H9 (cell line): ENCODE measurements around the gene LCNL1. TPM values are rescaled to one million over a fixed set of nuclear protein-coding genes. Genes with fewer than 3 reads are reported as not detected.

Experiments used
- DNase-seq: peaks from one replicate; pipeline ENCODE4 v3.0.0-alpha.2; 2017
- H2AFZ ChIP-seq: one replicate; pipeline ENCODE4 v1.6.1; 2013; ENCODE audit warnings: mild to moderate bottlenecking, low read length, control low read depth, moderate library complexity
- H2AK5ac ChIP-seq: 2 replicates; pipeline ENCODE4 v1.6.1; 2013; ENCODE audit warnings: low read length, control low read depth, mixed read lengths; ENCODE audit not compliant: insufficient read length
- H2BK120ac ChIP-seq: one replicate; pipeline ENCODE4 v1.6.1; 2013; ENCODE audit warnings: low read depth, mild to moderate bottlenecking, low read length, control low read depth, inconsistent platforms; ENCODE audit not compliant: poor library complexity, severe bottlenecking
- H2BK12ac ChIP-seq: 2 replicates; pipeline ENCODE4 v1.6.1; 2013; ENCODE audit warnings: low read length, control low read depth, mixed read lengths, low read depth; ENCODE audit not compliant: insufficient read length
- H2BK15ac ChIP-seq: 2 replicates; pipeline ENCODE4 v1.6.1; 2013; ENCODE audit warnings: low read depth, low read length, control low read depth
- H2BK20ac ChIP-seq: one replicate; pipeline ENCODE4 v1.6.1; 2013; ENCODE audit warnings: low read depth, mild to moderate bottlenecking, low read length, control low read depth, inconsistent platforms; ENCODE audit not compliant: poor library complexity, severe bottlenecking
- H2BK5ac ChIP-seq: 2 replicates; pipeline ENCODE4 v1.6.1; 2013; ENCODE audit warnings: low read length, control low read depth, mixed read lengths; ENCODE audit not compliant: insufficient read length
- H3K14ac ChIP-seq: 2 replicates; pipeline ENCODE4 v1.6.1; 2013; ENCODE audit warnings: low read length, control low read depth; ENCODE audit not compliant: insufficient read depth
- H3K18ac ChIP-seq: 2 replicates; pipeline ENCODE4 v1.6.1; 2013; ENCODE audit warnings: low read depth, mild to moderate bottlenecking, mixed read lengths, low read length, control low read depth; ENCODE audit not compliant: insufficient read length
- H3K23ac ChIP-seq: 2 replicates; pipeline ENCODE4 v1.6.1; 2013; ENCODE audit warnings: low read length, control low read depth, mixed read lengths, low read depth; ENCODE audit not compliant: insufficient read length
- H3K23me2 ChIP-seq: 2 replicates; pipeline ENCODE4 v1.6.1; 2013; ENCODE audit warnings: low read depth, mild to moderate bottlenecking, mixed read lengths, low read length, control low read depth; ENCODE audit not compliant: insufficient read length, poor library complexity, severe bottlenecking
- H3K27ac ChIP-seq: 2 replicates; pipeline ENCODE4 v1.5.1; 2013; ENCODE audit warnings: low read length, control low read depth, mixed read lengths, low read depth; ENCODE audit not compliant: insufficient read length
- H3K27me3 ChIP-seq: 2 replicates; pipeline ENCODE4 v1.6.1; 2013; ENCODE audit warnings: low read length, control low read depth, inconsistent platforms; ENCODE audit not compliant: insufficient read depth
- H3K4ac ChIP-seq: 2 replicates; pipeline ENCODE4 v1.6.1; 2013; ENCODE audit warnings: low read depth, mild to moderate bottlenecking, control low read depth, inconsistent platforms, low read length, moderate library complexity
- H3K4me1 ChIP-seq: 2 replicates; pipeline ENCODE4 v1.6.1; 2013; ENCODE audit warnings: low read length, control low read depth, inconsistent platforms; ENCODE audit not compliant: insufficient read depth
- H3K4me2 ChIP-seq: 2 replicates; pipeline ENCODE4 v1.6.1; 2013; ENCODE audit warnings: low read length, control low read depth, mixed read lengths; ENCODE audit not compliant: insufficient read length, insufficient read depth
- H3K56ac ChIP-seq: 2 replicates; pipeline ENCODE4 v1.6.1; 2013; ENCODE audit warnings: low read depth, mild to moderate bottlenecking, mixed read lengths, low read length, control low read depth; ENCODE audit not compliant: insufficient read length
- H3K79me1 ChIP-seq: 2 replicates; pipeline ENCODE4 v1.6.1; 2013; ENCODE audit warnings: low read depth, mild to moderate bottlenecking, moderate library complexity, low read length, control low read depth, inconsistent platforms; ENCODE audit not compliant: insufficient read depth, poor library complexity, severe bottlenecking
- H3K79me2 ChIP-seq: 2 replicates; pipeline ENCODE4 v1.6.1; 2013; ENCODE audit warnings: low read length, control low read depth, inconsistent platforms; ENCODE audit not compliant: insufficient read depth
- H3K9ac ChIP-seq: 2 replicates; pipeline ENCODE4 v1.6.1; 2013; ENCODE audit warnings: low read length, control low read depth, mixed read lengths; ENCODE audit not compliant: insufficient read length; ENCODE audit errors: extremely low read depth
- H3K9me3 ChIP-seq: one replicate; pipeline ENCODE4 v1.6.1; 2013; ENCODE audit warnings: low read depth, low read length, inconsistent platforms; ENCODE audit not compliant: control insufficient read depth
- H3T11ph ChIP-seq: one replicate; pipeline ENCODE4 v1.6.1; 2013; ENCODE audit warnings: mild to moderate bottlenecking, low read length, control low read depth, inconsistent platforms
- H4K20me1 ChIP-seq: one replicate; pipeline ENCODE4 v1.6.1; 2013; ENCODE audit not compliant: control insufficient read depth, insufficient read length, insufficient read depth
- H4K5ac ChIP-seq: 2 replicates; pipeline ENCODE4 v1.6.1; 2013; ENCODE audit warnings: low read depth, mild to moderate bottlenecking, mixed read lengths, low read length, control low read depth; ENCODE audit not compliant: insufficient read length
- H4K8ac ChIP-seq: replicated peaks from 2 replicates; pipeline ENCODE4 v1.6.1; 2013; ENCODE audit warnings: low read length, control low read depth, mixed read lengths, low read depth; ENCODE audit not compliant: insufficient read length
- H4K91ac ChIP-seq: 2 replicates; pipeline ENCODE4 v1.6.1; 2013; ENCODE audit warnings: low read depth, mild to moderate bottlenecking, moderate library complexity, mixed read lengths, low read length, control low read depth; ENCODE audit not compliant: insufficient read length
- H3K27ac Mint-ChIP-seq, 3 experiments: 2 replicates in 2 of 3; 3 replicates in 1 of 3; pipeline ENCODE4 v1.8.0; 2020 to 2021; ENCODE audit warnings: mixed read lengths in 3 of 3, mild to moderate bottlenecking in 1 of 3, moderate library complexity in 1 of 3
- H3K27me3 Mint-ChIP-seq: 2 replicates; pipeline ENCODE4 v1.8.0; 2021; ENCODE audit warnings: low read depth, mild to moderate bottlenecking, moderate library complexity, mixed read lengths
- H3K36me3 Mint-ChIP-seq, 3 experiments: 2 replicates in 2 of 3; 3 replicates in 1 of 3; pipeline ENCODE4 v1.8.0; 2020 to 2021; ENCODE audit warnings: low read depth in 3 of 3, mixed read lengths in 3 of 3; ENCODE audit not compliant: insufficient read depth in 1 of 3
- H3K4me1 Mint-ChIP-seq, 2 experiments: 2 replicates each; pipeline ENCODE4 v1.8.0; 2020; ENCODE audit warnings: mixed read lengths in 2 of 2
- H3K4me3 Mint-ChIP-seq, 2 experiments: 2 replicates in 1 of 2; 3 replicates in 1 of 2; pipeline ENCODE4 v1.8.0; 2020 to 2021; ENCODE audit warnings: mild to moderate bottlenecking in 2 of 2, mixed read lengths in 2 of 2, moderate library complexity in 1 of 2
- H3K9me3 Mint-ChIP-seq, 2 experiments: 2 replicates in 1 of 2; 3 replicates in 1 of 2; pipeline ENCODE4 v1.8.0; 2020; ENCODE audit warnings: mild to moderate bottlenecking in 2 of 2, mixed read lengths in 2 of 2, moderate library complexity in 1 of 2
- CTCF ChIP-seq: fragments of 200-600 bp; sonication (generic); conservative IDR thresholded peaks from 3 replicates; pipeline ENCODE4 v1.8.0; 2021; ENCODE audit warnings: antibody characterized with exemption, mild to moderate bottlenecking
- WGBS: extraction: QIAGEN DNeasy Blood & Tissue Kit; methylation state at CpG from one replicate; pipeline ENCODE4 v1.1.7; 2013; ENCODE audit warnings: missing lambda C conversion rate, low lambda C conversion rate, mixed read lengths; ENCODE audit not compliant: insufficient read length; ENCODE audit errors: extremely low coverage; 5-methylcytosine and 5-hydroxymethylcytosine counted together
- total RNA-seq: library from RNA; stranded (reverse); gene quantifications from 2 replicates; pipeline ENCODE4 v1.2.1, GENCODE V29; 2021

LCNL1 gene
- total RNA-seq, 1 experiment from 2014 or later, result 0.20 TPM

DNA sequence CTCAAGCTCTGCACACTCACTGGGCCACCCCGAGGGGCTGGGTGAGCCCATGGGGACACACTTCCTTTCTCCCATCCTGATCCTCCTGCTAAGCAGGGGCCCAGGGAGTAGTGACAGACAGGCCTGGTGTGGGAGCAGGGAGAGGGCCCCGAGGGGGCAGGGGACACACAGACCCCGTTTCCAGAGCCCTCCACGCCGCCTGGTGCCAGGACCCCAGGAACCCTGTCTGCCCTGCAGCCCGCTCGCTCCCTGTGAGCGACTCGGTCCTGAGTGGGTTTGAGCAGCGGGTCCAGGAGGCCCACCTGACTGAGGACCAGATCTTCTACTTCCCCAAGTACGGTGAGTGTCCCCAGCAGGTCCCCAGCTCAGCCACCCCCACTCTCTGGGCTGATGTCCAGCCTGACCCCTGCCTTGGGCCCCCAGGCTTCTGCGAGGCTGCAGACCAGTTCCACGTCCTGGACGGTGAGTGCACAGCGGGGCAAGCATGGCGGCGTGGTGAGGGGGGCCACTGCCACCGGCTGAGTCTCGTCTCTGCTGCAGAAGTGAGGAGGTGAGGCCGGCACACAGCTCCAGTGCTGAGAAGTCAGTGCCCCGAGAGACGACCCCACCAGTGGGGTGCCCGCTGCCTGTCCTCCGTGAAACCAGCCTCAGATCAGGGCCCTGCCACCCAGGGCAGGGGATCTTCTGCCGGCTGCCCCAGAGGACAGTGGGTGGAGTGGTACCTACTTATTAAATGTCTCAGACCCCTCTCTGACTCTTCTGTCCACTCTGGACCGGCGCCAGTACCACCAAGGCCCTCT, 36.4 kb upstream of the LCNL1 start:
- Histone ChIP-seq H3K9me3 (no peaks in the 10 kb centered on the region), H3K4me2 (no peak overlapping the region), H3K14ac (no peak overlapping the region), H3K4me1 (no peaks in the 10 kb centered on the region), H3K27ac (no peak overlapping the region), H3K4ac (no peak overlapping the region), H3K9ac (no peak overlapping the region), H3K79me2 (no peaks in the 10 kb centered on the region), H2AK5ac (no peak overlapping the region), H4K5ac (no peak overlapping the region), H3K79me1 (no peaks in the 10 kb centered on the region), H4K8ac (no peak overlapping the region), H3K23me2 (peaks cover 8% of the 10 kb centered on the region), H2BK120ac (no peak overlapping the region), H3K23ac (no peak overlapping the region), H3K56ac (no peak overlapping the region), H3T11ph (no peak overlapping the region), H3K18ac (no peak overlapping the region), H3K27me3 (no peaks in the 10 kb centered on the region), H2BK12ac (no peak overlapping the region), H4K91ac (no peak overlapping the region), H2BK20ac (no peak overlapping the region), H2AFZ (no peak overlapping the region), H2BK15ac (no peak overlapping the region), H4K20me1 (no peaks in the 10 kb centered on the region), H2BK5ac (no peak overlapping the region)
- H3K4me3 Mint-ChIP-seq, result no peak overlapping the region
- H3K27ac Mint-ChIP-seq, result no peak overlapping the region
- peaks cover 2 to 14% (median 13%) of the 10 kb centered on the region in 3 experiments; a peak in 5 of 7 replicates for H3K36me3 Mint-ChIP-seq
- peaks cover 10 to 18% of the 10 kb centered on the region in 2 experiments for H3K4me1 Mint-ChIP-seq
- no peak for TF ChIP-seq CTCF
- no peaks in the 10 kb centered on the region for H3K27me3 Mint-ChIP-seq
- no CpG with 5 or more reads among the region's 27 CpGs for WGBS
- no peaks in the 10 kb centered on the region for H3K9me3 Mint-ChIP-seq
- DNase-seq, result no peak
